ENCODE data around the gene SPATA17.

SPATA17 gene

DNA sequence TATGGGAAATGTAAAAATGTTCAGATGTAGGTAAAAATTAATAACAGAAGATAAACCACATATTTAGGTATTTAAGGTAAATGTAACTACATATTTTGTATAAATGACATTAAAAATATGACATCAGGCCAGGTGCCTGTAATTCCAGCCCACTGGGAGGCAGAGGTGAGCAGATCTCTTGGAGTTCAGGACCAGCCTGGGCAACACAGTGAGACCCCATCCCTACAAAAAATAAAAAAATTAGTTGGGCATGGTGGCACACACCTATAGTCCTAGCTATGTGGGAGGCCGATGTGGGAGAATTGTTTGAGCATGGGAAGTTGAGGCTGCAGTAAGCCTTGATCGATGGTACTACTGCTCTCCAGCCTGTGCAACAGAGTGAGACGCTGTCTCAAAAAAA lies 216.5 kb downstream of the SPATA17 start:
- no peak for DNase-seq (ENCODE audit: low read depth in 3 of 3, low spot score in 1 of 3)

- DNase-seq (ENCODE audit: low read depth in 3 of 3, low spot score in 1 of 3) = no peak
These were observed 225.3 kb downstream of the SPATA17 start for GRCh38 chr1:217856342-217857034.

DNA sequence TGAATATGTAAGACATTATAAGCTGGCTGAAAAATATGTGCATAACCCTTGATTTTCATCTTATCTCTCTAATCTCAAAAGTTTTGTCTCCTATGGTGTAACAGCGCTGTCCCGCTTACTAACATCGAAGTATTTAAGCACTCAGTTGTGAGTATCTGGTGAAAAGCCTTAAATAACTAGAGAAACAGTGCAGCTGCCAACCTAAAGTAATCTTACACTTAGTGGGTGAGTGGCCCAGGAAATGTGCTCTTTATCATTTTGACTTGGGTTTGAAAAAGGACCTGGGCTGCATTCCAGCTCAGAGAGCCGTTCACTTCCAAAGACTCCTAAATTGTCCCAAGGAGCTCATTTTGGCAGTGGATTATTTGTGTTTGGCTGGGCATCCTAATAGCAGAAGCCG lies 225.9 kb downstream of the SPATA17 start:
- DNase-seq (ENCODE audit: low read depth in 3 of 3, low spot score in 1 of 3) = no peak

DNA sequence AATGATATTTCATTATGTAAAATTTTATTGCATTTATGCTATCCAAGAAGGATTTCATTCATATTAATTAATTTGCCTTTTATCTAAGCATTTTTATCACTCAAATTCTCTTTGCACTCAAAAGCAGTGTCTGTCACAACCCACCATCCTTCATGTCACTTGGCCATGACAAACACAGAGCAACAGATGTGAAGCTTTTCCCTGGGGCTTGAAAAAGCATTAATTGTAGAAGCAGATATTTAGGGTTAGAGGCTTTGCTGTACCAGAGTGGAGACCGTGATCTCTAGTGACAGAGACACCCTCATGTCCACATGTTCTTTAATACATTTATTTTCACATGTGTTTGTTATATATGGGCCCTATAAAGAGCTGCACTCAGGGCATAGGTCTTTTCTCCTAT lies 230.5 kb downstream of the SPATA17 start:
- no peak for DNase-seq (ENCODE audit: low read depth in 3 of 3, low spot score in 1 of 3)

GRCh38 chr1:217867446-217867995 lies 236.4 kb downstream of the SPATA17 start:
- DNase-seq (ENCODE audit: low read depth in 3 of 3, low spot score in 1 of 3) = no peak

DNA sequence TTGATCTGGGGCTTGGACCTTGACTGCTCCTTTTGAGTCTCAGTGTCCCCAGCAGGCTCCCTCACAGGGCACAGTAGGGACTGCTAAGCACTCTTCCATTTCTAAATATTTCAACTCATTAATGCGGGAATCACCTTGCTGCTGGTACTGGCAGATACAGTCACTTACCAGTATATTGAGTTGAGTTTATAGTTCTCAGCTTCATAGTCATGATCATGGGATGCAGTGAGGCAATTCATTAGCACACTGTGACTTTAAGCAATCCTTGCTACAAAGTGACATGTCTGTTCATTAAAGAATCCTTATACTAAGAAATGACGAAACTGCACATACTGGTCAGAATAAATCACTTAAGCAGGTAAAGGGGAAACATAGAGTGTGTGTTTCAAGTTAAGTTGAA lies 240.8 kb downstream of the SPATA17 start:
- DNase-seq (ENCODE audit: low read depth in 3 of 3, low spot score in 1 of 3) = no peak

- DNase-seq (ENCODE audit: low read depth in 3 of 3, low spot score in 1 of 3) = no peak
These were observed 244.1 kb downstream of the SPATA17 start for GRCh38 chr1:217875229-217875628.

DNA sequence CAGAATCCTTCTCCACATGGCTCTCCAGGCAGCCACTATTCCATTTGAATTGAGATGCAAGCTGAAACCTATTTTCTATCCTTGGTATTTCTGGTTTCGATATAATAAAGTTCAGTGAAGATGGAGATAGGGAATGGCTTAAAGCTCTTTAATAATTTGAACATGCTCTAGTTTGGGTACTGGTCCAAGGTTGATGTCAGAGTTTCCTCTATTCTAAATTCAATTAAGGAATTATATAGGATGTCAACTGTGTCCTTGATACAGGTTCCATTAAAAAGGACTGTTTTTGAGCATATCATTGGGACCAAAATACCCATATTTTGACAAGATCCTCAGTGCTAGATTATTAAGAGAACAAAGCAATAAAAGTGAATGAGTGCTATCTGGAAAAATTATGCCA lies 245.3 kb downstream of the SPATA17 start:
- no peak for DNase-seq (ENCODE audit: low read depth in 3 of 3, low spot score in 1 of 3)

GRCh38 chr1:217876896-217877295 lies 245.8 kb downstream of the SPATA17 start:
- DNase-seq (ENCODE audit: low read depth in 3 of 3, low spot score in 1 of 3) = no peak

DNA sequence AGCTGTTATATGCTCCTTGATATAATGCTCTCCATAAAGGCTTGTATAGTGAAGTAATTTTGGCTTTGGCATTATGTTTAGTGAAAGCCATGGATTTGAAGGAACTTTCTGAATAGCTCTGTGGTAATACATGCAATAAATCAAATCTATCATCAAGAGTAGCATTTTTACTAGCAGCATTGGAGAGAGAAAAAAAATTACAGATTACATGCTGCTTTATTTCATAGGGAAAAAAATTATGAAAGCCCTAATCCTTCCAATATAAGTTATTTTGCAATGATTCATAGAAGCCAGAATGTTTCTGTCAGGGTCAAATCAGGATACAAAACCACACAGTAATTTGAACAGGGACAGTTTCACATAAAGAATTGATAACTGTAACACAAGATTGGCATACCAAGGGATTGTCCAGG lies 250.0 kb downstream of the SPATA17 start:
- DNase-seq (ENCODE audit: low read depth in 3 of 3, low spot score in 1 of 3) = no peak

DNA sequence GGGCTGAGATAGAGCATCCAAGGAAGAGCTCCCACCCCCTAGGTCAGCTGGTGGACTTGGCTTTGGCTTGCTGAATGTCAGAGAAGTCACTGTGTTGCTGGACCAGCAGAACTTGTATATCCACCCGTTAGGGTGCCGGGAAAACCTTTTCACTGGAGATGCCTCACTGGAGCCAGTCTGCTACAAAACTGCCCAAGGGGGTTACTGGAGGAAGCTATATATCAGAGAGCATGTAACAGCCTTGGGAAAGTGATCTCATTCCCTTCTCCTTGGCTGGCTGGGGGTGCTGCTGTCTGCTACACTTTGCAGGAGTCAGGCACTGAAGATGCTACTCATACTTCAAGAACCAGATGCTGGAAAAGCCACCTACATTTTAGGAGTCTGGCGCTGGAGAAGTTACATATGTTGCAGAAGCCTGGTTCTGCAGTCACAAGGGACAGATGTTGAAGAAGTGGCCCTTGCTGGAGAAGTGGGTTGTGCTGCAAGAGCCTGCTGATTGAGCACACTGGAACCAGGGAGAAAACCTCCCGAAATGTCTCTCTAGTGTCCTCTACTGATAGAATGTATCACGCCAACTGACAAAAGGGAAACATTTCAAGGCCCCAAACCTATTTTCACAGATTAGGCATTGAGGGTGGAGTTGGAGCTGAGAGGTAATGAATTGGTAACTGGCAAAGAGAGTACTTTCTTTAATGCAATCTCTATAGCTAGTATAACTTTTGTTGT lies 250.6 kb downstream of the SPATA17 start:
- DNase-seq (ENCODE audit: low read depth in 3 of 3, low spot score in 1 of 3) = no peak

DNA sequence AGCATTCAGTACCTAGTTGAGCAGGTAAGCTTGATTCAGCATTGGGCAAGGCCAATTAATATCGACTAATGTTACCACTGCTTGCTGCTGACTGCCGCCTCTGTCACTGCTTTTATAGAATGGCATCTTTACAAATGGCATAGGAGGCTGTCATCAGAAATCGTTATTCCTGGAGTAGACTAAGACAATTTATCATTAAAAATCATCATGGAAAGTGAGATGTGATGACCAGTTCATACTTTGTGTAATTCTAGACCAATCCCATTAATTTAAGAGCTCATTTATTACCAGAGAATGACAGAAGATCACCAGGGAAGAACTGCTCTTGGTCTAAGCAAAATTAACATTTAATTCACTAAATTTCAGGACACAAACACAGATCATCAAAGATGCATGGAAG lies 254.0 kb downstream of the SPATA17 start:
- DNase-seq (ENCODE audit: low read depth in 3 of 3, low spot score in 1 of 3) = no peak

DNA sequence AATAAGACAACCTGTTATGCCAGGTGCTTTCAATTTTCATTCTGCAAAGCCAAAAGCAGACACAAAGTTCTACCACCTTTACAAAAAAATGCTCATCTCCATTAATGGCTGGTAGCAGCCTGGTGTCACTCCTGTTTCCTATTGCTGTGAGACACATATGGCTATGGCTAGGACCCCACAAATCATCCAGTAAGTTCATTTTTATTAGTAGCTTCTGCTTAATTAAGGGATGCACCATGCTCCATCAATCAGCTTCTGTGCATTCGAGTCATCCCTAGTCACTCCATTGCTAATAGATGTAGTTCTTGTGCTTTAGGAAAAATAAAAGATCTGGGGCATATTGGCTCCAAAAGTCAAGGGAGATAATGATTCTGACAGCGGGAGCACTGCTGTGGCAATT lies 257.2 kb downstream of the SPATA17 start:
- no peak for DNase-seq (ENCODE audit: low read depth in 3 of 3, low spot score in 1 of 3)

DNA sequence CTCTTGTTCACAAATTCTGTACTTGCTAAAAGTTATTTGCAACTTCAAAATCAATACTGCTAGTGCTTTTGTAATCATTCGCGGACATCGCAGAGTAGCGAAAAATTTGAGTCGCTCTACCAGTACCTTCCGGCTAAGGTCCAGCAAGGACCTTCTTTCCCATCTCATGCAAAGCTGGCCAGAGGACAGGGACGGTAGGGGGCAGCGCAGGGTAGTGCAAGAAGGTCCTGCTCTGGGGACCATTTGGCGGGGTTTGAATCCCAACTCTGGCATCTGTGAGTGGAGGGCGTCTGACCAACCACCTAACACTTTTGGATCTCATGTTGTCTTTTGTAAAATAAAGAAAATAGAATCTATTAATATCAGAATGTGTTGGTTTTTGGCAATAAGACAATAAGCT lies 258.3 kb downstream of the SPATA17 start:
- no peak for DNase-seq (ENCODE audit: low read depth in 3 of 3, low spot score in 1 of 3)

DNA sequence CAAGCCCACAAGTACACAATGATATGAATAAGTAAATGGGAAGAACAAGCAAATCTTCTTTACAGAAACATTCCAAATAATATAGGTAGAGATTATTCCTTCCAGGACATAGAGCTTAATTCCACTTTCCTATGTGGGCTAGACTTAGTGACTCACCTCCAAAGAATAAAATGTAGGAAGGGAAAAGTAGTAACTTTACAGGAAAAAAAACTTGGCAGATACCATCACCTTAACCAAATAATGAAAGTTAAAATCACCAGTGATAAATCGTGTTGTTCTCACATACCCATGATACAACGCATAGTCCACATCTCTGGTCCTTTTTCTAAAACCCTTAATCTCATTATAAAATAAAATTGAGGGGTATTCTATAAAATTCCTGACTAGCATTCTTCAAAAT lies 260.8 kb downstream of the SPATA17 start:
- no peak for DNase-seq (ENCODE audit: low read depth in 3 of 3, low spot score in 1 of 3)

DNA sequence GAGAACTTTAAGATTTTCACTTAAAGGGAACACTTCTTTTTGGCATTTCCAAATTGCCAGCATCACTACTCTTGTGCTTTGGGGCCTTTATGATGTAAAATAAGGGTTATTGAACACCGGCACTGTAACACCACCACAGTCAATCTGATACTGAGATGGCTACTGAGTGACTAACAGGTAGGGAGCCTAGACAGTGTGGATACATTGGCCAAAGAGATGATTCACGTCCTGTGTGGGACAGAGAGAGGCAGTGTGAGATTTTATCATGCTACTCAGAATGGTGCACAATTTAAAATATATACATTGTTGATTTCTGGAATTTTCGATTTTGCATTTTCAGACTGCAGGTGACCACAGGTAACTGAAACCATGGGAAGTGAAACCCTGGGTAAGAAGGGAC lies 261.6 kb downstream of the SPATA17 start:
- no peak for DNase-seq (ENCODE audit: low read depth in 3 of 3, low spot score in 1 of 3)

DNA sequence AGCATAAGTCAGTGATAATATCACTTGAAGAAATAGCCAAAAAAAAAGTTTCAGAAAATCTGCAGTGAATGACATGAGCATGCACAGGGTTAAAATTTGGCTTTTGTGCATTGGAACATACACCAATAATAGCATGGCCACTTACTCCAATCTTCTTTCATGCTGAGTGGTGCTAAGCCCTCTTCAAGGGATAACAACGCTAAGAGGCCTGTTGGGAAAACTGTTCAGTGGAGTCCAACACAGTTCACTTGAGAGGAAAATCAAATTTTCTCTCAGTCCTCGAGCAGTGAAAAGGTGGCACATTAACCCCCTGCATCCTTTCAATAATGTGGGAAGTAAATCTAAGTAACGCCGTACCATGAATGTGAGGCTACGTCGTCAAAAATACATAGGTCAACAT lies 264.7 kb downstream of the SPATA17 start:
- no peak for DNase-seq (ENCODE audit: low read depth in 3 of 3, low spot score in 1 of 3)

- DNase-seq (ENCODE audit: low read depth in 3 of 3, low spot score in 1 of 3) = no peak
These were observed 265.3 kb downstream of the SPATA17 start for GRCh38 chr1:217896490-217896889.

GRCh38 chr1:217897100-217897499 lies 266.0 kb downstream of the SPATA17 start:
- DNase-seq (ENCODE audit: low read depth in 3 of 3, low spot score in 1 of 3) = no peak

DNA sequence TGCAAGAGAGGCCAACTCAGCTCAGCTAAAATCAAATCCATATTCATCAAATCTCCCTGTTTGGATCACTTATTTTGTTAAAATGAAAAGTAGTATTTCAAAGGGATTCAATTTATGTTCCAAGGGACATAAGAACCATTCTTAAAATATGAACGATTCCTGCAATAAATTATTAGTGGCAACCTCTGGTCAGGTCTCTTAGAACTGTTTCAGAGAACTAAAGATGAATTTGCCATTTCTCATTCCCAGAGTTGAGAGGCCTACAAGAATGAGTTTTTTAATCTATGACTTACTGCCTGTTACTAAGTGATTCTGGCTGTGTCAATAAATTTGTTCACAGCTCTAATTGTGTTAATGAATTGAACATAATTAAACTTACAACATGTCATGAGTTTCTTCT lies 268.5 kb downstream of the SPATA17 start:
- DNase-seq (ENCODE audit: low read depth in 3 of 3, low spot score in 1 of 3) = no peak

- no peak for DNase-seq (ENCODE audit: low read depth in 3 of 3, low spot score in 1 of 3)
These were observed 276.4 kb downstream of the SPATA17 start for GRCh38 chr1:217907504-217907903.

GRCh38 chr1:217910203-217910602 lies 279.1 kb downstream of the SPATA17 start:
- no peak for DNase-seq (ENCODE audit: low read depth in 3 of 3, low spot score in 1 of 3)
